Hepatocyte (in vitro differentiated cells): ENCODE results near the gene UTS2R.

Experiments used
- CTCF ChIP-seq: fragments of 200-600 bp; sonication (generic); IDR thresholded peaks from 2 replicates; pipeline ENCODE4 v1.5.1; 2016; ENCODE audit warnings: antibody characterized with exemption, mild to moderate bottlenecking; ENCODE audit not compliant: poor library complexity
- EZH2 ChIP-seq: fragments of 200-600 bp; sonication (generic); IDR thresholded peaks from 2 replicates; pipeline ENCODE4 v1.6.1; 2016; ENCODE audit warnings: antibody characterized with exemption, mild to moderate bottlenecking, borderline replicate concordance

GRCh38 chr17:82370471-82371332, 863 bp upstream of the UTS2R start:
- TF ChIP-seq CTCF (no peak), EZH2 (no peak)
